Prostate gland (tissue), 2 donors: ENCODE measurements around the gene GARIN3. TPM values are rescaled to one million over a fixed set of nuclear protein-coding genes. Genes with fewer than 3 reads are reported as not detected.

Experiments used
- DNase-seq: peaks from one replicate; pipeline ENCODE4 v3.0.0-alpha.2; 2019; ENCODE audit warnings: low spot score
- H3K27ac ChIP-seq, 2 donors: fragments of 200-600 bp; sonication (generic); 2 replicates each; pipeline ENCODE4 v1.5.1; 2017 to 2019
- H3K27me3 ChIP-seq: fragments of 200-600 bp; sonication (generic); replicated peaks from 2 replicates; pipeline ENCODE4 v1.5.1; 2019; ENCODE audit not compliant: insufficient read depth
- H3K36me3 ChIP-seq, 2 donors: fragments of 200-600 bp; sonication (generic); 1 replicate in 1 of 2; 2 replicates in 1 of 2; pipeline versions ENCODE4 v1.5.1 to v1.8.1; 2017 to 2019
- H3K4me1 ChIP-seq: fragments of 200-600 bp; sonication (generic); replicated peaks from 2 replicates; pipeline ENCODE4 v1.5.1; 2019
- H3K4me3 ChIP-seq, 2 donors: fragments of 200-600 bp; sonication (generic); 2 replicates each; pipeline ENCODE4 v1.5.1; 2017 to 2019
- H3K9me3 ChIP-seq: fragments of 200-600 bp; sonication (generic); 2 replicates; pipeline ENCODE4 v1.5.1; 2017
- CTCF ChIP-seq, 4 experiments: fragments of 200-600 bp in 2 of 4; fragments of 450-650 bp in 2 of 4; sonication (generic) in 2 of 4; IDR thresholded peaks; 1 replicate in 3 of 4; 2 replicates in 1 of 4; pipeline ENCODE4 v1.5.1; 2016 to 2019; ENCODE audit warnings: antibody characterized with exemption in 4 of 4, mild to moderate bottlenecking in 2 of 4, moderate library complexity in 2 of 4
- POLR2A ChIP-seq: fragments of 450-650 bp; IDR thresholded peaks from one replicate; pipeline ENCODE4 v1.6.1; 2016; ENCODE audit warnings: antibody characterized with exemption, mild to moderate bottlenecking
- POLR2AphosphoS5 ChIP-seq: sonication (generic); formaldehyde crosslinking; IDR thresholded peaks from one replicate; pipeline ENCODE4 v1.6.1; 2017; ENCODE audit warnings: antibody characterized with exemption
- WGBS: methylation state at CpG from one replicate; pipeline ENCODE4 v1.1.5; 2018; 5-methylcytosine and 5-hydroxymethylcytosine counted together
- intact Hi-C: fragments of 100-400 bp; cut with DNase I; formaldehyde crosslinking; loops from one replicate; pipeline ENCODE4 v1.14.2; 2022
- total RNA-seq, 2 donors: library from RNA; depleted of rRNA; stranded (reverse); fragments of >200 nt; gene quantifications; one replicate each; pipeline ENCODE4 v1.1.0, GENCODE V29; 2016

Gene GARIN3
- total RNA-seq, 2 donors from 2014 or later: 0.97 TPM; not detected in 1

- no peak overlapping the region for H3K4me3 ChIP-seq
- DNase-seq: no peak
- no peak for TF ChIP-seq CTCF (IDR thresholded peaks at IDR 0.05)
- no peak for TF ChIP-seq POLR2A
- no peak for TF ChIP-seq POLR2AphosphoS5
- WGBS: 66% methylated on average over 4 of the region's 4 CpGs
- no peaks in the 10 kb centered on the region for H3K4me1 ChIP-seq
- intact Hi-C loops: no loop called here
- no peak overlapping the region for H3K27ac ChIP-seq
- no peaks in the 10 kb centered on the region for H3K9me3 ChIP-seq
- no peaks in the 10 kb centered on the region for H3K36me3 ChIP-seq
- H3K27me3 ChIP-seq: no peaks in the 10 kb centered on the region
These were observed 1.2 kb upstream of the GARIN3 start for GRCh38 chr5:157167214-157167621.

- TF ChIP-seq CTCF (IDR thresholded peaks at IDR 0.05) (no peak), POLR2A (no peak)
- Histone ChIP-seq H3K27ac (no peak overlapping the region), H3K4me3 (no peak overlapping the region), H3K36me3 (no peaks in the 10 kb centered on the region), H3K27me3 (no peaks in the 10 kb centered on the region), H3K4me1 (no peaks in the 10 kb centered on the region), H3K9me3 (no peaks in the 10 kb centered on the region)
- intact Hi-C loops: no loop called here
- WGBS: 89% methylated on average over 14 of the region's 14 CpGs
- no peak for DNase-seq
These were observed 396 bp downstream of the GARIN3 start for GRCh38 chr5:157165668-157166067.

- TF ChIP-seq POLR2AphosphoS5 (no peak), CTCF (IDR thresholded peaks at IDR 0.05) (no peak), POLR2A (no peak)
- H3K4me3 ChIP-seq: no peak overlapping the region
- no peaks in the 10 kb centered on the region for H3K36me3 ChIP-seq
- H3K4me1 ChIP-seq: no peaks in the 10 kb centered on the region
- no peaks in the 10 kb centered on the region for H3K27me3 ChIP-seq
- 91% methylated on average over 4 of the region's 4 CpGs for WGBS
- H3K27ac ChIP-seq: no peak overlapping the region
- DNase-seq: no peak
- no peaks in the 10 kb centered on the region for H3K9me3 ChIP-seq
- intact Hi-C loops: no loop called here
These were observed 803 bp downstream of the GARIN3 start for GRCh38 chr5:157165261-157165660.

- TF ChIP-seq POLR2AphosphoS5 (no peak), CTCF (IDR thresholded peaks at IDR 0.05) (no peak), POLR2A (no peak)
- WGBS: 62% methylated on average over 5 of the region's 5 CpGs
- Histone ChIP-seq H3K9me3 (no peaks in the 10 kb centered on the region), H3K27me3 (no peaks in the 10 kb centered on the region), H3K4me1 (no peaks in the 10 kb centered on the region), H3K36me3 (no peaks in the 10 kb centered on the region), H3K4me3 (no peak overlapping the region), H3K27ac (no peak overlapping the region)
- no peak for DNase-seq
- intact Hi-C loops: no loop called here
These were observed 1.5 kb downstream of the GARIN3 start for GRCh38 chr5:157164521-157164920.

- Histone ChIP-seq H3K4me3 (no peak overlapping the region), H3K27me3 (no peaks in the 10 kb centered on the region), H3K4me1 (no peaks in the 10 kb centered on the region), H3K36me3 (no peaks in the 10 kb centered on the region), H3K9me3 (no peaks in the 10 kb centered on the region), H3K27ac (no peak overlapping the region)
- 93% methylated on average over 12 of the region's 12 CpGs for WGBS
- no peak for TF ChIP-seq CTCF (IDR thresholded peaks at IDR 0.05)
- no peak for TF ChIP-seq POLR2A
- no peak for TF ChIP-seq POLR2AphosphoS5
- intact Hi-C loops: no loop called here
- DNase-seq: no peak
These were observed 3.0 kb downstream of the GARIN3 start for GRCh38 chr5:157162919-157163510.
